HEK293 (cell line): ENCODE results near the gene RELT.
A peak's percentile ranks its signal among the peaks of the same experiment; 100 is the strongest.

ENCODE experiments used
- AEBP2 ChIP-seq: fragments of 450-650 bp; formaldehyde crosslinking; IDR thresholded peaks from 2 replicates; pipeline ENCODE4 v1.5.1; 2016; ENCODE audit warnings: missing biosample characterization, missing genetic modification characterization, borderline replicate concordance
- CTCF ChIP-seq: fragments of 450-650 bp; formaldehyde crosslinking; IDR thresholded peaks from 2 replicates; pipeline ENCODE4 v1.5.1; 2016; ENCODE audit warnings: missing biosample characterization, missing genetic modification characterization
- GLI4 ChIP-seq: fragments of 450-650 bp; formaldehyde crosslinking; IDR thresholded peaks from 2 replicates; pipeline ENCODE4 v1.5.1; 2016; ENCODE audit warnings: missing biosample characterization, missing genetic modification characterization
- HIC1 ChIP-seq: fragments of 450-650 bp; formaldehyde crosslinking; IDR thresholded peaks from 2 replicates; pipeline ENCODE4 v1.5.1; 2016; ENCODE audit warnings: missing biosample characterization, missing genetic modification characterization
- INSM2 ChIP-seq: fragments of 450-650 bp; formaldehyde crosslinking; IDR thresholded peaks from 2 replicates; pipeline ENCODE4 v1.5.1; 2016; ENCODE audit warnings: missing biosample characterization, missing genetic modification characterization
- PRDM6 ChIP-seq: fragments of 450-650 bp; formaldehyde crosslinking; IDR thresholded peaks from 2 replicates; pipeline ENCODE4 v1.5.1; 2017; ENCODE audit warnings: missing biosample characterization, missing genetic modification characterization
- SETDB1 ChIP-seq: IDR thresholded peaks from one replicate; pipeline ENCODE4 v1.6.1; 2017; ENCODE audit warnings: mild to moderate bottlenecking, low read length, moderate library complexity, mixed read lengths; ENCODE audit not compliant: insufficient read length
- WT1 ChIP-seq: fragments of 450-650 bp; formaldehyde crosslinking; IDR thresholded peaks from 2 replicates; pipeline ENCODE4 v1.5.1; 2016; ENCODE audit warnings: missing biosample characterization, missing genetic modification characterization
- ZBTB11 ChIP-seq: fragments of 450-650 bp; formaldehyde crosslinking; conservative IDR thresholded peaks from 2 replicates; pipeline ENCODE4 v1.5.1; 2016; ENCODE audit warnings: low read depth, missing biosample characterization, missing genetic modification characterization
- ZBTB17 ChIP-seq: fragments of 450-650 bp; formaldehyde crosslinking; IDR thresholded peaks from 2 replicates; pipeline ENCODE4 v1.5.1; 2016; ENCODE audit warnings: missing biosample characterization, missing genetic modification characterization
- ZBTB6 ChIP-seq: fragments of 450-650 bp; formaldehyde crosslinking; IDR thresholded peaks from 2 replicates; pipeline ENCODE4 v1.5.1; 2017; ENCODE audit warnings: missing biosample characterization, missing genetic modification characterization
- ZFP3 ChIP-seq: fragments of 450-650 bp; formaldehyde crosslinking; IDR thresholded peaks from 2 replicates; pipeline ENCODE4 v1.5.1; 2016; ENCODE audit warnings: low read depth, missing biosample characterization, missing genetic modification characterization
- ZFP69B ChIP-seq: fragments of 450-650 bp; formaldehyde crosslinking; IDR thresholded peaks from 2 replicates; pipeline ENCODE4 v1.5.1; 2016; ENCODE audit warnings: missing biosample characterization, missing genetic modification characterization
- ZIC2 ChIP-seq: fragments of 450-650 bp; formaldehyde crosslinking; IDR thresholded peaks from 2 replicates; pipeline ENCODE4 v1.5.1; 2016; ENCODE audit warnings: missing biosample characterization, missing genetic modification characterization
- ZNF2 ChIP-seq: fragments of 450-650 bp; formaldehyde crosslinking; IDR thresholded peaks from 2 replicates; pipeline ENCODE4 v1.5.1; 2016; ENCODE audit warnings: missing biosample characterization, missing genetic modification characterization
- ZNF221 ChIP-seq: fragments of 450-650 bp; formaldehyde crosslinking; IDR thresholded peaks from 2 replicates; pipeline ENCODE4 v1.5.1; 2017; ENCODE audit warnings: missing biosample characterization, missing genetic modification characterization, borderline replicate concordance
- ZNF266 ChIP-seq: fragments of 450-650 bp; formaldehyde crosslinking; IDR thresholded peaks from 2 replicates; pipeline ENCODE4 v1.5.1; 2016; ENCODE audit warnings: missing biosample characterization, missing genetic modification characterization, low read depth
- ZNF335 ChIP-seq: fragments of 450-650 bp; formaldehyde crosslinking; conservative IDR thresholded peaks from 2 replicates; pipeline ENCODE4 v1.5.1; 2016; ENCODE audit warnings: missing biosample characterization, missing genetic modification characterization
- ZNF362 ChIP-seq: fragments of 450-650 bp; formaldehyde crosslinking; IDR thresholded peaks from 2 replicates; pipeline ENCODE4 v1.5.1; 2016; ENCODE audit warnings: missing biosample characterization, missing genetic modification characterization
- ZNF423 ChIP-seq: fragments of 450-650 bp; formaldehyde crosslinking; IDR thresholded peaks from 2 replicates; pipeline ENCODE4 v1.5.1; 2016; ENCODE audit warnings: missing biosample characterization, missing genetic modification characterization
- ZNF510 ChIP-seq: fragments of 450-650 bp; formaldehyde crosslinking; IDR thresholded peaks from 2 replicates; pipeline ENCODE4 v1.5.1; 2018; ENCODE audit warnings: mild to moderate bottlenecking, missing genetic modification characterization, missing biosample characterization; ENCODE audit not compliant: insufficient replicate concordance
- ZNF530 ChIP-seq: fragments of 450-650 bp; formaldehyde crosslinking; IDR thresholded peaks from 2 replicates; pipeline ENCODE4 v1.5.1; 2016; ENCODE audit warnings: low read depth, missing biosample characterization, missing genetic modification characterization
- ZNF664 ChIP-seq: fragments of 450-650 bp; formaldehyde crosslinking; IDR thresholded peaks from 2 replicates; pipeline ENCODE4 v1.5.1; 2016; ENCODE audit warnings: missing biosample characterization, missing genetic modification characterization
- ZNF670 ChIP-seq: fragments of 450-650 bp; formaldehyde crosslinking; IDR thresholded peaks from 2 replicates; pipeline ENCODE4 v1.5.1; 2016; ENCODE audit warnings: missing biosample characterization, missing genetic modification characterization, low read depth

The RELT gene

GRCh38 chr11:73335204-73335923 is 40.8 kb upstream of the RELT start (continued):
- TF ChIP-seq WT1 (tag by site-specific recombination), result no peak
- TF ChIP-seq ZNF221 (tag by site-specific recombination), result no peak
- TF ChIP-seq HIC1 (tag by site-specific recombination), result no peak
- no peak for TF ChIP-seq SETDB1
- TF ChIP-seq ZNF335 (tag by site-specific recombination), result peak; percentile 70
- no peak for TF ChIP-seq ZNF510 (tag by site-specific recombination)
- TF ChIP-seq ZBTB11 (tag by site-specific recombination), result no peak
- no peak for TF ChIP-seq ZNF670 (tag by site-specific recombination)
- no peak for TF ChIP-seq ZBTB6
- TF ChIP-seq GLI4 (tag by site-specific recombination), result no peak
- peak; percentile 82; the same call in 1 of the 2 replicates for TF ChIP-seq ZNF362 (tag by site-specific recombination)
- no peak for TF ChIP-seq ZNF423 (tag by site-specific recombination)
- TF ChIP-seq ZFP69B (tag by site-specific recombination), result no peak
- TF ChIP-seq ZIC2 (tag by site-specific recombination), result no peak
- TF ChIP-seq PRDM6 (tag by site-specific recombination), result 0 out of 2 replicates have a peak, but pooled peaks have one; percentile 23
- TF ChIP-seq CTCF (tag by site-specific recombination), result peak; percentile 73
- no peak for TF ChIP-seq ZNF664 (tag by site-specific recombination)
- no peak for TF ChIP-seq ZBTB17 (tag by site-specific recombination)
- no peak for TF ChIP-seq INSM2 (tag by site-specific recombination)
- no peak for TF ChIP-seq AEBP2 (tag by site-specific recombination)
- TF ChIP-seq ZNF530 (tag by site-specific recombination), result no peak
- TF ChIP-seq ZFP3 (tag by site-specific recombination), result no peak
- TF ChIP-seq ZNF266, result no peak
- TF ChIP-seq ZNF2 (tag by site-specific recombination), result no peak
